Coronary artery (tissue), 2 donors: ENCODE data around the gene CHIA.

Source experiments
- DNase-seq: peaks from one replicate; pipeline ENCODE4 v3.0.0-alpha.2; 2017; ENCODE audit warnings: low spot score
- H3K27ac ChIP-seq, 2 donors: fragments of 200-600 bp; sonication (generic); one replicate each; pipeline ENCODE4 v1.5.1; 2016 to 2019
- H3K4me3 ChIP-seq: fragments of 200-600 bp; sonication (generic); 2 replicates; pipeline ENCODE4 v1.5.1; 2016; ENCODE audit warnings: mild to moderate bottlenecking, moderate library complexity
- TF ChIP-seq, protein P1 (sequence below): fragments of 200-600 bp; sonication (generic); IDR thresholded peaks from one replicate; pipeline ENCODE4 v1.5.1; 2019; ENCODE audit warnings: antibody characterized with exemption

The CHIA gene

DNA sequence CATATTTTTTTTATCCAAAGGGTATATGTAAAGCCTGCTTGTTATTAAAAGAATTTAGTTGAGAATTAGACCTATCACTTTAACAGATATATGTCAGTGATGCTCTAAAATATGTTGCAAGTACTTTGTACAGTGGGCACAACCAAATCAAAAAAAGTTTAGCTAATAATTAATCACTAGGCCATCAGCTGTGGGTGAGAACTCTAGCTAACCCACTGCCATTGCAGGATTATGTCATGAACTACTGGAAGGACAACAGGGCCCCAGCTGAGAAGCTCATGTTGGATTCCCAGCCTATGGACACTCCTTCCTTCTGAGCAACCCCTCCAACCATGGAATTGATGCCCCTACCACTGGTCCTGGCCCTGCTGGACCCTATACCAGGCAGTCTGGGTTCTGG lies 6.8 kb upstream of the CHIA start:
- DNase-seq = no peak
- H3K27ac ChIP-seq = no peak overlapping the region
- TF ChIP-seq, protein P1, sequence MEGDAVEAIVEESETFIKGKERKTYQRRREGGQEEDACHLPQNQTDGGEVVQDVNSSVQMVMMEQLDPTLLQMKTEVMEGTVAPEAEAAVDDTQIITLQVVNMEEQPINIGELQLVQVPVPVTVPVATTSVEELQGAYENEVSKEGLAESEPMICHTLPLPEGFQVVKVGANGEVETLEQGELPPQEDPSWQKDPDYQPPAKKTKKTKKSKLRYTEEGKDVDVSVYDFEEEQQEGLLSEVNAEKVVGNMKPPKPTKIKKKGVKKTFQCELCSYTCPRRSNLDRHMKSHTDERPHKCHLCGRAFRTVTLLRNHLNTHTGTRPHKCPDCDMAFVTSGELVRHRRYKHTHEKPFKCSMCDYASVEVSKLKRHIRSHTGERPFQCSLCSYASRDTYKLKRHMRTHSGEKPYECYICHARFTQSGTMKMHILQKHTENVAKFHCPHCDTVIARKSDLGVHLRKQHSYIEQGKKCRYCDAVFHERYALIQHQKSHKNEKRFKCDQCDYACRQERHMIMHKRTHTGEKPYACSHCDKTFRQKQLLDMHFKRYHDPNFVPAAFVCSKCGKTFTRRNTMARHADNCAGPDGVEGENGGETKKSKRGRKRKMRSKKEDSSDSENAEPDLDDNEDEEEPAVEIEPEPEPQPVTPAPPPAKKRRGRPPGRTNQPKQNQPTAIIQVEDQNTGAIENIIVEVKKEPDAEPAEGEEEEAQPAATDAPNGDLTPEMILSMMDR = no peak

DNA sequence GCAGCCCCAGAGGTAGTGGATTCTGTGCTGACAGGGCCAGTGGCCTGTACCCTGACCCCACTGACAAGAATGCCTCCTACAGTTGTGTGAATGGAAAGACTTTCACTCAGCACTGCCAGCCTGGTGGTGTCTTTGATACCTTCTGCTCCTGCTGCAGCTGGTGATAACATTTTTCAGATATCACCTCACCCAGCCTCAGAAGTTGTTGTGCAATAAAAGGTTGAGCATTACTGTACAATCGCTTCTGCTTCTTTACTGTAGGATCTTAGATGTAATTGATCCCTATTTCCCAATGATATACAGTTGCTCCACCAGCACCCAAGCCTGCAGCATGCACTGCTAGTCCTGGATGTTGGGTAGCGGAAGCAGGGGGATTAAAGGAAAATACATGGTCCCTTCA lies 4.8 kb upstream of the CHIA start:
- no peak for DNase-seq
- TF ChIP-seq, protein P1 = no peak
- Histone ChIP-seq H3K27ac (no peak overlapping the region), H3K4me3 (no peak overlapping the region)

More for the DNA sequence above, 6.8 kb upstream of the CHIA start:
- no peak overlapping the region for H3K4me3 ChIP-seq

DNA sequence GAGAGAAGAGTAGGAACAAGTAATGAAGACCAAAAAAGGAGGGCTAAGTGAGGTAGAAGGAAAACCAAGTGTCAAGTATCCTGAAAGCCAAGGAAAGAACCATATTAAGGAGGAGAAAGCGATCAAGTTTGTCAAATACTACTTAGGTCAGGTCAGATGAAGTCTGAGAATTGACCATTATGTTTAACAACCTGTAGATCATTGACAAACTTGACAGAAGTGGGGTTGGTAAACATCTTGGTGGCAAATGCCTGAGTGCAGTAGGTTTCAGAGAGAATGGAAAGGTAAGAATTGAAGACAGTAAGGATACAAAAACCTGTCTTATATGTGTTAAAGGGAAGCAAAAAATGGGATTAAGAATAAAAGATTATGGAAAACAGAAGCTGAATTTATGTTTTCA lies 3.7 kb upstream of the CHIA start:
- DNase-seq = no peak
- TF ChIP-seq, protein P1 = no peak

DNA sequence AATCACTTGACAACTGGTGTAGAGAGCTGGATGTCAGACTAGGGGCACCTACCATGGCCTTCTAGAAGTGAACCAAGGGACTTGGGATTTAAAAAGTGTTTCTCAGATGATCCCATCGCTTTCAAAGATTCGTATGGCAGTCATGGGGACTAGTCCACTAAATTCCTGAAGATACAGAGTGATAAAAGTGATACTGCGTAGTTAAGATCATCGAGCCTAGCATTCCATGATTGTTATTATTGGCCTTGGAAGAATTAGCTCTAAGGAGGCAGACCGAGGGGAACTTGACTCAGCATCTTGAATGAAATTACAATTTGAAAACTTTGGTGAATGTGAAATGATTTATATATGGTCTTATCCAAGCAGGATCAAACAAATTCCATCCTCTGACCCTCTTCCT lies 1.3 kb upstream of the CHIA start:
- H3K4me3 ChIP-seq = no peak overlapping the region
- H3K27ac ChIP-seq = no peak overlapping the region
- no peak for DNase-seq
- TF ChIP-seq, protein P1 = no peak

More for the DNA sequence above, 3.7 kb upstream of the CHIA start:
- no peak overlapping the region for H3K27ac ChIP-seq
- H3K4me3 ChIP-seq = no peak overlapping the region

DNA sequence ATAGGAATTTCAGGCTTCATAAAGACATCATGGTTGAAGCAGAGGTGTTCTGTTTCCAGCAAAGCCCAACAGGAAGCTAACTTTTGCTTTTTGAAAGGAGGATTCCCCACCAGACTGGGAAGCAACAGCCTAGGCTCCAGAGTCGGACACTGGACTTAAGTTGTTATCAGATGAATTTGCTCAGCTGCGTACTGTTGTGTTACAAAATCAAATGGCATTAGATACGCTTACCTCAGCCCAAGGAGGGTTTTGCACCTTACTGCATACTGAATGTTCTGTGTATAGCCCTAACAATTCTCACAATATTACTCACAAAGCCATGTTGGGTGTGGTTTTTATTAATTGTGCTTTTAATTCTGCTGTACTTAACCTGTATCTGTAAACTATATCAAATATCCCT lies 547 bp upstream of the CHIA start:
- Histone ChIP-seq H3K27ac (no peak overlapping the region), H3K4me3 (no peak overlapping the region)
- TF ChIP-seq, protein P1 = no peak
- no peak for DNase-seq

DNA sequence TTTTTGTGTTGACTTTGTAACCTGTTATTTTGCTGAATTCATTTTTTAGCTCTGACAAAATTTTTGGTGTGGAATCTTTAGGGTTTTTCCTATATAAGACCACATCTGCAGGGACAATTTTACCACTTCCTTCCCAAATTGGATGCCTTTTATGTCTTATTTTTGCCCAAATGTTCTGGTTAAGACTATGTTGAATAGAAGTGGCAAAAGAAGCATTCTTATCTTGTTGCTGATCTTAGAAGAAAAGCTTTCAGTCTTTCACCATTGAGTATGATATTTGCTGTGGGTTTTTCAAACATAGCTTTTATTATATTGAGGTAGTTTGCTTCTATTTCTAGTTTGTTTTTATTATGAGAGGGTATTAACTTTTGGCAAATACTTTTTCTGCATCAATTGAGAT lies 3.7 kb downstream of the CHIA start:
- DNase-seq = no peak
- Histone ChIP-seq H3K27ac (no peak overlapping the region), H3K4me3 (no peak overlapping the region)
- TF ChIP-seq, protein P1 = no peak

DNA sequence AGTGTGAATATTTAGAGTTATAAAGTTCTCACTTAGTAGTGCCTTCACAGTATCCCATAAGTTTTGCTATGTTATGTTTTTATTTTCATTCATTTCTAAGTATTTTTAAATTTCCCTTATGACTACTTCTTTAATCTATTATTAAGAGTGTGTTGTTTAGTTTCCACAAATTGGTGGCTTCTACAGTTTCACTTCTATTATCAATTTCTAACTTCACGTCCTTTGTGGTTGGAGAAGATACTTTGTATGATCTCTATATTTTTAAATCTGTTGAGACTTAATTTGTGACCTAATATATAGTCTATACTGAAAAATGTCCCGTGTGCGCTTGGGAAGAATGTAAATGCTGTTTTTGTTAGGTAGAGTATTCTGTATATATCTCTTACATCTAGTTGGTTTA lies 11.7 kb downstream of the CHIA start:
- TF ChIP-seq, protein P1 = no peak
- no peak for DNase-seq
- Histone ChIP-seq H3K4me3 (no peak overlapping the region), H3K27ac (no peak overlapping the region)
